MM.1S (cell line): ENCODE measurements around the gene SIRT7.

Source experiments
- DNase-seq: peaks from one replicate; pipeline ENCODE4 v3.0.0-alpha.2; 2015
- H2AFZ ChIP-seq: fragments of 300-600 bp; sonication (generic); 2 replicates; pipeline ENCODE4 v1.6.0; 2016; ENCODE audit warnings: antibody characterized with exemption, low read length
- H3F3A ChIP-seq: fragments of 300-600 bp; sonication (generic); 2 replicates; pipeline ENCODE4 v1.6.1; 2016; ENCODE audit warnings: mild to moderate bottlenecking, antibody characterized with exemption, low read length, moderate library complexity, mixed read lengths; ENCODE audit not compliant: insufficient read depth
- H3K27ac ChIP-seq: fragments of 300-600 bp; sonication (generic); 2 replicates; pipeline ENCODE4 v1.5.1; 2016; ENCODE audit warnings: mild to moderate bottlenecking, low read length
- H3K27me3 ChIP-seq: fragments of 300-600 bp; sonication (generic); replicated peaks from 2 replicates; pipeline ENCODE4 v1.6.0; 2016; ENCODE audit warnings: low read length; ENCODE audit not compliant: insufficient read depth
- H3K36me3 ChIP-seq: fragments of 300-600 bp; sonication (generic); replicated peaks from 2 replicates; pipeline ENCODE4 v1.6.1; 2016; ENCODE audit warnings: mild to moderate bottlenecking, low read length, mixed read lengths; ENCODE audit not compliant: insufficient read depth
- H3K4me1 ChIP-seq: fragments of 300-600 bp; sonication (generic); 2 replicates; pipeline ENCODE4 v1.6.1; 2016; ENCODE audit warnings: low read length, mixed read lengths
- H3K4me2 ChIP-seq: fragments of 300-600 bp; sonication (generic); 2 replicates; pipeline ENCODE4 v1.6.0; 2016; ENCODE audit warnings: low read depth, low read length
- H3K4me3 ChIP-seq: fragments of 300-600 bp; sonication (generic); 2 replicates; pipeline ENCODE4 v1.5.1; 2016; ENCODE audit warnings: low read length, mixed read lengths
- H3K79me2 ChIP-seq: fragments of 300-600 bp; sonication (generic); 2 replicates; pipeline ENCODE4 v1.6.1; 2016; ENCODE audit warnings: mixed run types, low read length, mixed read lengths
- H3K9ac ChIP-seq: fragments of 300-600 bp; sonication (generic); 2 replicates; pipeline ENCODE4 v1.6.1; 2016; ENCODE audit warnings: low read length, mixed read lengths
- H3K9me2 ChIP-seq: fragments of 300-600 bp; sonication (generic); replicated peaks from 2 replicates; pipeline ENCODE4 v1.6.1; 2016; ENCODE audit warnings: mild to moderate bottlenecking, low read length, mixed read lengths; ENCODE audit not compliant: insufficient read depth
- H3K9me3 ChIP-seq: fragments of 300-600 bp; sonication (generic); replicated peaks from 2 replicates; pipeline ENCODE4 v1.6.1; 2016; ENCODE audit warnings: mild to moderate bottlenecking, low read length, mixed read lengths; ENCODE audit not compliant: insufficient read depth
- H4K20me1 ChIP-seq: fragments of 300-600 bp; sonication (generic); 2 replicates; pipeline ENCODE4 v1.6.1; 2016; ENCODE audit warnings: mild to moderate bottlenecking, low read length, moderate library complexity, mixed read lengths; ENCODE audit not compliant: insufficient read depth
- EZH2 ChIP-seq: fragments of 300-600 bp; sonication (generic); optimal IDR thresholded peaks from 2 replicates; pipeline ENCODE3; 2017; ENCODE audit warnings: low read depth, mild to moderate bottlenecking, antibody characterized with exemption, low read length, mixed read lengths
- EZH2phosphoT487 ChIP-seq: fragments of 300-600 bp; sonication (generic); IDR thresholded peaks from 2 replicates; pipeline ENCODE4 v1.6.1; 2018; ENCODE audit warnings: antibody characterized with exemption, low read length
- TF ChIP-seq, protein P1 (sequence below): fragments of 300-600 bp; sonication (generic); IDR thresholded peaks from 2 replicates; pipeline ENCODE4 v1.5.1; 2016; ENCODE audit warnings: antibody characterized with exemption, low read length, mixed read lengths

The SIRT7 gene, protein sequence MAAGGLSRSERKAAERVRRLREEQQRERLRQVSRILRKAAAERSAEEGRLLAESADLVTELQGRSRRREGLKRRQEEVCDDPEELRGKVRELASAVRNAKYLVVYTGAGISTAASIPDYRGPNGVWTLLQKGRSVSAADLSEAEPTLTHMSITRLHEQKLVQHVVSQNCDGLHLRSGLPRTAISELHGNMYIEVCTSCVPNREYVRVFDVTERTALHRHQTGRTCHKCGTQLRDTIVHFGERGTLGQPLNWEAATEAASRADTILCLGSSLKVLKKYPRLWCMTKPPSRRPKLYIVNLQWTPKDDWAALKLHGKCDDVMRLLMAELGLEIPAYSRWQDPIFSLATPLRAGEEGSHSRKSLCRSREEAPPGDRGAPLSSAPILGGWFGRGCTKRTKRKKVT

DNA sequence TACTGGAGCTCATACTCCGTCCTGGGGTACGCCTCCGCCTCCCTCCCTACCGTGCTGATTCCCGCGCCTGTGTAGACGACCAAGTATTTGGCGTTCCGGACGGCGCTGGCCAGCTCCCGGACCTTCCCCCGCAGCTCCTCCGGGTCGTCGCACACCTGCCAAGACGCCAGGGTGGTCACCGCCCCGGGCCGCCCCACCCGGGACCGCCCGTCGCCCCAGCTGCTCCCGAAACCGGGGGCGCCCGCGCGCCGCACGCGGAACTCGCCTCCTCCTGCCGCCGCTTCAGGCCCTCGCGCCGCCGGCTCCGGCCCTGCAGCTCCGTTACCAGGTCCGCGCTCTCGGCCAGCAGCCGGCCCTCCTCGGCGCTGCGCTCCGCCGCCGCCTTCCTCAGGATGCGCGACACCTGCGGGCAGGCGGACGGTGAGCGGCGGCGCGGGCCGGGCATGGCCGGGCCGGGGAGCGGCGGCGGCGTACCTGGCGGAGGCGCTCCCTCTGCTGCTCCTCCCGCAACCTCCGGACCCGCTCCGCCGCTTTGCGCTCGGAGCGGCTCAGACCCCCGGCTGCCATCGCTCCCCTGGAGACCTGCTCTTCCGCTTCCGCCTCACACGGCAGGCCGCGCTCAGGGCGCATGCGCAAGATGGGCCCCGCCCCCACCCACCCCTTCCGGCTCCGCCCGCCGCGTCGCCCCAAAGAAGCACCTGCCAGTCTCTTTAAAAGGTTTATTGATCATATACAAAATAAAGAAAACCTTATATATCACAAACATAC lies at the start of gene SIRT7:
Gene SIRT7, minus strand, starts transcription at position 612 of the 768 bp plus-strand sequence. Its CDS starts 45 bp downstream, at position 567.
- TF ChIP-seq, protein P1, sequence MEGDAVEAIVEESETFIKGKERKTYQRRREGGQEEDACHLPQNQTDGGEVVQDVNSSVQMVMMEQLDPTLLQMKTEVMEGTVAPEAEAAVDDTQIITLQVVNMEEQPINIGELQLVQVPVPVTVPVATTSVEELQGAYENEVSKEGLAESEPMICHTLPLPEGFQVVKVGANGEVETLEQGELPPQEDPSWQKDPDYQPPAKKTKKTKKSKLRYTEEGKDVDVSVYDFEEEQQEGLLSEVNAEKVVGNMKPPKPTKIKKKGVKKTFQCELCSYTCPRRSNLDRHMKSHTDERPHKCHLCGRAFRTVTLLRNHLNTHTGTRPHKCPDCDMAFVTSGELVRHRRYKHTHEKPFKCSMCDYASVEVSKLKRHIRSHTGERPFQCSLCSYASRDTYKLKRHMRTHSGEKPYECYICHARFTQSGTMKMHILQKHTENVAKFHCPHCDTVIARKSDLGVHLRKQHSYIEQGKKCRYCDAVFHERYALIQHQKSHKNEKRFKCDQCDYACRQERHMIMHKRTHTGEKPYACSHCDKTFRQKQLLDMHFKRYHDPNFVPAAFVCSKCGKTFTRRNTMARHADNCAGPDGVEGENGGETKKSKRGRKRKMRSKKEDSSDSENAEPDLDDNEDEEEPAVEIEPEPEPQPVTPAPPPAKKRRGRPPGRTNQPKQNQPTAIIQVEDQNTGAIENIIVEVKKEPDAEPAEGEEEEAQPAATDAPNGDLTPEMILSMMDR, result no peak
- TF ChIP-seq EZH2phosphoT487 (no peak), EZH2 (no peak)
- peaks cover 6% of the 10 kb centered on the region; the same call in 1 of the 2 replicates for H3K36me3 ChIP-seq
- H3K9ac ChIP-seq, result peak within 1 kb of the TSS; percentile 65; the same call in 1 of the 2 replicates
- peaks cover 5% of the 10 kb centered on the region for H3K4me1 ChIP-seq
- no peaks in the 10 kb centered on the region for H3K9me2 ChIP-seq
- H3K27ac ChIP-seq, result no peak within 1 kb of the TSS
- H2AFZ ChIP-seq, result no peak within 1 kb of the TSS
- H3K79me2 ChIP-seq, result peaks cover 68% of the 10 kb centered on the region
- no peaks in the 10 kb centered on the region for H3K27me3 ChIP-seq
- no peaks in the 10 kb centered on the region for H4K20me1 ChIP-seq
- peak; percentile 83 for DNase-seq
- peak within 1 kb of the TSS; percentile 75 for H3K4me2 ChIP-seq
- no peaks in the 10 kb centered on the region for H3K9me3 ChIP-seq
- peaks cover 14% of the 10 kb centered on the region; the same call in 1 of the 2 replicates for H3F3A ChIP-seq
- H3K4me3 ChIP-seq, result peak within 1 kb of the TSS; percentile 84

- Histone ChIP-seq H3K79me2 (no peaks in the 10 kb centered on the region), H3K4me3 (no peak overlapping the region), H3K9me2 (no peaks in the 10 kb centered on the region), H3K27me3 (peaks cover 49% of the 10 kb centered on the region), H3F3A (no peaks in the 10 kb centered on the region), H3K27ac (no peak overlapping the region), H3K9me3 (no peaks in the 10 kb centered on the region), H4K20me1 (no peaks in the 10 kb centered on the region), H3K9ac (no peak overlapping the region), H3K4me1 (no peaks in the 10 kb centered on the region), H3K36me3 (no peaks in the 10 kb centered on the region), H2AFZ (no peak overlapping the region), H3K4me2 (no peak overlapping the region)
- DNase-seq, result no peak
- no peak for TF ChIP-seq EZH2phosphoT487
- TF ChIP-seq, protein P1, result no peak
- TF ChIP-seq EZH2, result no peak
Observed at GRCh38 chr17:81967244-81967532, 49.2 kb upstream of the SIRT7 start.

GRCh38 chr17:81966343-81967243 lies 48.6 kb upstream of the SIRT7 start:
- Histone ChIP-seq H3K9me3 (no peaks in the 10 kb centered on the region), H3K36me3 (no peaks in the 10 kb centered on the region), H3K27ac (no peak overlapping the region), H3F3A (no peaks in the 10 kb centered on the region), H3K9me2 (no peaks in the 10 kb centered on the region), H3K4me3 (no peak overlapping the region), H3K9ac (no peak overlapping the region), H3K79me2 (no peaks in the 10 kb centered on the region), H3K4me1 (no peaks in the 10 kb centered on the region), H3K4me2 (no peak overlapping the region), H2AFZ (no peak overlapping the region), H3K27me3 (peaks cover 55% of the 10 kb centered on the region), H4K20me1 (no peaks in the 10 kb centered on the region)
- TF ChIP-seq, protein P1, result no peak
- TF ChIP-seq EZH2phosphoT487 (no peak), EZH2 (no peak)
- no peak for DNase-seq
